Sciatic nerve (tissue), 2 donors: ENCODE data around the gene CALHM4. TPM values are rescaled to one million over a fixed set of nuclear protein-coding genes. Genes with fewer than 3 reads are reported as not detected.
A peak's percentile ranks its signal among the peaks of the same experiment; 100 is the strongest.

ENCODE experiments used
- ATAC-seq: fragments of 200-7000 bp; cut with Tn5 transposase; one replicate; pipeline ENCODE4 v1.9.1; 2020; ENCODE audit warnings: mild to moderate bottlenecking, moderate library complexity
- DNase-seq: peaks from one replicate; pipeline ENCODE4 v3.0.0-alpha.2; 2020; ENCODE audit warnings: low spot score
- intact Hi-C: fragments of 100-400 bp; cut with DNase I; formaldehyde crosslinking; loops from one replicate; pipeline ENCODE4 v1.14.2; 2022
- total RNA-seq: library from RNA; stranded (reverse); fragmentation: NEBNext Ultra II Directional; extraction: Animal tissue kit (Norgen Biotek cat#: 25700); gene quantifications from one replicate; pipeline ENCODE4 v1.2.1, GENCODE V29; 2021
- donor health status: DM: no; HTN: no; CAD: no.
- donor health status: DM: no; HTN: no; CAD: no.

The CALHM4 gene, protein sequence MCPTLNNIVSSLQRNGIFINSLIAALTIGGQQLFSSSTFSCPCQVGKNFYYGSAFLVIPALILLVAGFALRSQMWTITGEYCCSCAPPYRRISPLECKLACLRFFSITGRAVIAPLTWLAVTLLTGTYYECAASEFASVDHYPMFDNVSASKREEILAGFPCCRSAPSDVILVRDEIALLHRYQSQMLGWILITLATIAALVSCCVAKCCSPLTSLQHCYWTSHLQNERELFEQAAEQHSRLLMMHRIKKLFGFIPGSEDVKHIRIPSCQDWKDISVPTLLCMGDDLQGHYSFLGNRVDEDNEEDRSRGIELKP
- not detected for total RNA-seq

DNA sequence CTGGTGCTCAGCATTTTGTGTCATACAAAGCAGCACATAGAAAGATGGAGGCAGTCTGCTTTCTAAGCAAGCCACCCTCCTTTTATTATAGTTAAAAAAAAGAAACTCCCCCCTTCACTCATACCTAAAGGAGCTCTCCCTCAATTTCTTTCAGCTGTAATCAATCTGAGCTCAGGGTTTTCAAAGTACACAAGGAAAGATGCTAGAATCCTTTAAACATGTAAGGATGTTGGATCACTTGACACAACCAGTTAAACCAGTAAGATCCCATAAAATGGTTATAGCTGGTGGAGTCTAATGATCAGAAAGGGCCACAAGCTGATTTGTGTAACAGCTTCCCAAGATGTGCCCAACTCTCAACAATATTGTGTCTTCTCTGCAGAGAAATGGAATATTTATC lies at the start of gene CALHM4:
Gene CALHM4 (plus strand): TSS at position 301 of the 400 bp plus-strand sequence. CDS start 43 bp downstream, at position 344.
- ATAC-seq: no peak
- intact Hi-C loops: no loop called here
- DNase-seq: no peak

DNA sequence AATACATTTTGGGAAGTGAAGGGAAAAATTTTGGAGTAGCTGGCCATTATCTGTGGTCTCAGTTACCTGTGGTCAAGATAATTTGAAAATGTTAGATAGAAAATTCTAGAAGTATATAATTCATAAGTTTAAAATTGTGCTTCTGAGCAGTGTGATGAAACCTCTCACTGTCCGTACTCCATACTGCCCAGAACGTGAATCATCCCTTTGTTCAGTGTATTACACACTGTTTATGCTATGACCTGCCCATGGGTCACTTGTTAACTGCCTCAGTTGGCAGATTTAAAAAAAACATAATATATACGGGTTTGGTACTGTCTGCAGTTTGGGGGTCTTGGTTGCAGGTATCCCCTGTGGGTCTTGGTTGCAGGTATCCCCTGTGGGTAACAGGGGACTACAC lies 46.2 kb upstream of the CALHM4 start:
- DNase-seq (no peak), ATAC-seq (no peak)
- intact Hi-C loops: no loop called here

DNA sequence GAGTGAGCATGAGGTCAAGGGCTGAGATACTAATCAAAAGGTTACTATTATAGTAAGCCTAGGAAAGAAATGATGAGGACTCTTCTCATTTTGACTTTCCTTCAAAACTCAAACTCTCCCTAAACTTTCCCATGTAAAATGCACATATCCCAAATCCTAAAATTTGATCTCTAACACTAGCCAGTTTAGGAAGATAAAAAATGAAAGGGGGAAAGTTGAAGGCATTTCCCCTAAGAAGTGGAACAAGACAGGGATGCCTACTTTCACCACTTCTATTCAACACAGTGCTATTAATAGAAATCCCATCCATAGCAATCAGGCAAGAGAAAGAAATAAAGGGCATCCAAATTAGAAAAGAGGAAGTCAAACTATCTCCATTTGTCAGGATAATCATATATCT lies 45.0 kb upstream of the CALHM4 start:
- DNase-seq (no peak), ATAC-seq (no peak)
- intact Hi-C loops: no loop called here

DNA sequence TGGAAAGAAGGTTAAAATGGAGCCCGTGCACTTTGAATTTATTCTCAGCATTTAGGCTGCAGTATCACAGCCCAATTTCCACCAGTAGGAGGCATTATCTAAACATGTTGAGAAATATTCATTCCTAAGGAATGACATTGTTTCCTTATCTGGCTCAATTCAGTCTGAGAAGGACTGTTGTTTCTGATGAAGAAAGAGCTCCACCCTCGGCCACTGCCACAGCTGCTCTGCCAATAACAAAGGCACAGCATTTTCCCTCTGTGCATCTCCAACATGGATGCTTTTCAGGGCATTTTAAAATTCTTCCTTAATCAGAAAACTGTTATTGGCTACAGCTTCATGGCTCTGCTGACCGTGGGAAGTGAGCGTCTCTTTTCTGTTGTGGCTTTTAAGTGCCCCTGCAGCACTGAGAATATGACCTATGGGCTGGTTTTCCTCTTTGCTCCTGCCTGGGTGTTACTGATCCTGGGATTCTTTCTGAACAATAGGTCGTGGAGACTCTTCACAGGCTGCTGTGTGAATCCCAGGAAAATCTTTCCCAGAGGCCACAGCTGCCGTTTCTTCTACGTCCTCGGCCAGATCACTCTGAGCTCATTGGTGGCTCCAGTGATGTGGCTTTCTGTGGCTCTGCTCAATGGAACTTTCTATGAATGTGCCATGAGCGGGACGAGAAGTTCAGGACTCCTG lies 42.0 kb upstream of the CALHM4 start, which contains the start of gene CALHM5:
Gene CALHM5 (plus strand): TSS at position 216 of the 687 bp plus-strand sequence. CDS start 58 bp downstream, at position 274.
- DNase-seq (peak; percentile 62), ATAC-seq (peak; percentile 96)
- intact Hi-C loops: no loop called here

DNA sequence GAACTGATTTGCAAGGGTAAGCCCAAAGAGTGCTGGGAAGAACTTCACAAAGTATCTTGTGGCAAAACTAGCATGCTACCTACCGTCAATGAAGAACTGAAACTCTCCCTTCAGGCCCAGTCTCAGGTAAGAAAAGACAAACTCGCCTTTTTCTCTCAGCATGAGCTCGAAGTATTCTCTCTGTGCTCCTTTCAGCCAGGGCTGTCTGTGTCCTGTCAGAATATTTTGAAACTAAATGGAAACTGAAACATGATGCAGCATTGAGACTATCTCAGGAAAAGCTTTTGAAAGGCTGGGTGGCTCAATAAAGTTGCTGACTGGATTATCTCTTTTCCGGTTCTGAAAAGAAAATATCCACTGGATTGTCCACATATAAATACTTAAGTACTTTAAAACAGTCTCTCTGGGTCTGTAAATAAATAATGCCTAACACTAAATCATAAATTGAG lies 41.4 kb upstream of the CALHM4 start:
- DNase-seq (no peak), ATAC-seq (peak; percentile 61)
- intact Hi-C loops: no loop called here

DNA sequence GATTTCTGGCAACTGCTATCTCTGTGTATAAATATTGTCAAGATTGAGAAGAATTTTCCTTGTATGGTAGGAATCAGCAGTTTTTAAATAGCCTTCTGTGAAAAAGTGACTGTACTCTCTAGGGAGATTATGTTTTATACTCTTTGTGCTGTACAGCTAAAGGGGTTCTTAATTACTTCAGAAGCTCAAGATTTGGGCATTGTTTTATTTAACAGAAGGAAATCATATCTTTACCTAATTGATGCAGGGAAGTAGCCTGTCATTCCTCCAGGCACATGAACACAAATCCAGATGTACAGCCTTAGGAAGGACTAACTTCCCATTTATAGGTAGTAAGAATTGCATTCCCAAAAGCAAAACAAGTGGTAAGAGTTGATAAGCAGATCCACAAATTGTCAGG lies 40.8 kb upstream of the CALHM4 start:
- intact Hi-C loops: no loop called here
- no peak for ATAC-seq
- no peak for DNase-seq

DNA sequence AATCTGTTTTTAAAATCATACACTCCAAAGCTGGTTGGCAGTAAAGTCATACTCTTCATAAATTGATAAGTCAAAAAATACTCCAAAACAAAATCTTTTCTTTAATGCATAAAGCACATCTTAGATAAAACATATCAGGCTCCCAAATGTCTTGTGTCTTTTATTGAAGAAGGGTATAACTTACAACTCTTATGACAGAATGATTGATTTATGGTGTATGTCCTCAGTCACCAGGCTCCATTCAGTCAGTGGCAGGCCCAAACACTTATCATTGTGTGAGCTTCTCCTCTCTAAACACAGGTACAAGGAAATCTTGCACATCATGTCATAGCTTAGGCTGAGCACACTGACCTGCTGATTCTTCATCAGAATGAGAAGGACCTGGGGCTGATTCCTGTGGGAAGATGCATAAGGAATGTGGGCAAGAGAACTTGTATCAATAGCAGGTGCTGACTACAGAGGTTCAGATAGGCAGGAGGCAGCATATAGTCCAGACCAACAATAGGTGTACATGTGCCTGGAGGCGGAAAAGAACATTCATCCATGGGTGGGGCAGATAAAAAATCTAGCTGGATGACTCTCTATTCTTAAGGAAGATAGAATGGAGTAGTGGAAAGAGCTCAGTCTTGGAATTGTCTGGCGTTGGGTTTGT lies 40.2 kb upstream of the CALHM4 start:
- ATAC-seq: no peak
- intact Hi-C loops: no loop called here
- DNase-seq: no peak

DNA sequence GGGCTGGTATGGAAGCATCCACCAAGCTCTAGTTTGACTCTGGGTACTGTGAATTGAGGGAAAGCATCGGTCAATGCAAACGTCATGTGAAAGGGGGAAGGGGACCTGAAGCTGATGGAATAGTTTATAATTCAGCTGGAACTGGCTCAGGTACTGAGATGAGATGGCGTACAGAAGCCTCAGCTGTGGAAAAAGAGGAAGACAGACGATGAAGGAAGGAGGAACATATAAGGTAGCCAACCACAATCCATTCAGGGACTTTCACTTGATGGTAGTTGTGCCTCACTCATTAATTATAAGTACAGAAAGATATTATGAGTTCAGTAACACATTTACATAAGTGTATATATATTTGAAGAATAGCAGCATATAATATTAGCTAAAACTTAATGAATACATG lies 39.4 kb upstream of the CALHM4 start:
- intact Hi-C loops: no loop called here
- DNase-seq: no peak
- ATAC-seq: no peak

DNA sequence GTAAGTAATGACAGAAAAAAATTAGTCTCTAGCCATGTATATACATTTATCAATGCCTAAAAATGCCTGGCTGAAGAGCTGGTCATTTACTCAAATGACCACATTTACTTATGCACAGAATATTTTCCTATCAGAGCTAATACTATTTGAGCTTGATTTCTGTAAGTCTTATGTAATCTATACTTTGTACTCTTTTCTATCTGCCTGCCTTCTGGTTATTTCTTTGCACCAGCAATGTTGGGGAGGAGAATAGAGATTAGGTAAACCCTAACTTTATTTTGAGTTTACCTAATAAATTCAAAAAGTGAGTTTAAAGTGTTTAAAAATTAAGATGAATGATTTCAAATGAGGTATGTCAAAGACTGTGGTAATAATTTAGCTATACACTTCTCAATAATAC lies 38.4 kb upstream of the CALHM4 start:
- ATAC-seq: no peak
- DNase-seq: no peak
- intact Hi-C loops: no loop called here

DNA sequence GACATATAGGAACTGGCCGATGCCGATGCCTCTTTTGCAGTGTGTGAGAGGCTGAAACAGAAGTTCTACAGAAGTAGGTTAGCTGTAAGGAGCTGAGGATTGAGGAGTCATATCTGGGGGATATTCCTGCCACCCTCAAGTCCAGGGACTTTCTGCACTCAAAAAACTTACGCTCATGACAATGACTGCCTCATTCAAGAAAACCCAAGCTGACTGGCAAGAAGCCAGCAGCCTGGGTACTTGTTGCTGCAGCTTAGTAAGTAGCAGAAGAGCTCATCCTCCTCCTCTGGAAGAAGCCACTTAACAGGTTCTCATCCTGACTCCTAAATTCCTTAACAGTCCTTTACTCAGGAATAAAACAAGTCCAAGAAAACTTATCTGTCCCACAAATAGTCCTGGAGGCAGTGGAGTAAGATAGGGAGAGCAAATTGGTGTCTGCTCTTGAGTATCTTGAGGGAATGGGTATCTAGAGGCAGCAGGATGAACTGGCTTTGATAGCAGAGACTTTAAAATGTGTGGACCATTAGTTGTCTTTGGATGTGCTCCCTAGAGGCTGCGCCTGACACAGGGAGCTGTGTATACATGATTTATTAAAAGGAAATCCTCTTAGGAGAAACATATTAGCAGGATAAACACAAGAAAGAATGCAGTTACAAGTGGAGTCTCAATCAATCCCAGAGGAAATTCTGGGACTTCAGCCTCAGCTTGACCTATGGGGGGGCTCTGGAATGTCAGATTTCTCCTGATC lies 34.8 kb upstream of the CALHM4 start:
- intact Hi-C loops: no loop called here
- no peak for DNase-seq
- ATAC-seq: no peak

DNA sequence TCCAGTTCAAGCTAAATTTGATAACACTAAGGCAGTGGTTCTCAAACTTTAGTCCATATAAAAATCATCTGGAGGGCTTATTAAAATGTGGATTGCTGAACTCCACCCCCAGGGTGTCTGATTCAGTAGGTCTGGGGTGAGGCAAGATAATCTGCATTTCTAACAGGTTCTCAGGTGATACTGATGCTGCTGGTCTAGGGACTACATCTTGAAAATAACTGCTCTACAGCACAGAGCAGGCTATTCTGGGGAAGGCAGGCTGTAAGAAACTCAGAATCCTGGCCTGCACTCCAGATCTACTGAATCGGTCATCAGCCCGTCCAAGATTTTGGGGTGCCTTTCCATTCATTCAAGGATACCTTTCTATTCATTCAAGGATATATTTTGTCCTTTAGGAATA lies 30.7 kb upstream of the CALHM4 start:
- intact Hi-C loops: no loop called here

DNA sequence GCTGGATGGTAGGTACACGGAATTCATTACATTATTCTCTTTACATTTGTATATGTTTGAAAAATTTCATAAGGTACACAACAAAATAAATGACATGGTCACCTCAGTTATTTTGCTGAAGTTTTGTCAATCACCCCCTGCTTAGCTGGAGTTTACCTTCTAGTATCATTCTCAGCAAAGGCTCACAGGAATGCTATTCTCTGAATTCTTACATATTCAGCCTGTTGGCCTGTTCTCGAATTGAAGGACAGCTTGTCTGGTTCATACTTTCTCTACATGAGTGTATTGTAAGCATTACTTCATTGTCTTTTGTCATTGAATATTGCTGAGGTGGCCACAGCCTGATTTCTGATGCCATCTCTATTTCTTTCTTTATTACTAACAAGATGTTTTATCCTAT lies 29.3 kb upstream of the CALHM4 start:
- intact Hi-C loops: no loop called here
- DNase-seq (no peak), ATAC-seq (no peak)

More for the DNA sequence above, 30.7 kb upstream of the CALHM4 start:
- no peak for ATAC-seq
- no peak for DNase-seq

DNA sequence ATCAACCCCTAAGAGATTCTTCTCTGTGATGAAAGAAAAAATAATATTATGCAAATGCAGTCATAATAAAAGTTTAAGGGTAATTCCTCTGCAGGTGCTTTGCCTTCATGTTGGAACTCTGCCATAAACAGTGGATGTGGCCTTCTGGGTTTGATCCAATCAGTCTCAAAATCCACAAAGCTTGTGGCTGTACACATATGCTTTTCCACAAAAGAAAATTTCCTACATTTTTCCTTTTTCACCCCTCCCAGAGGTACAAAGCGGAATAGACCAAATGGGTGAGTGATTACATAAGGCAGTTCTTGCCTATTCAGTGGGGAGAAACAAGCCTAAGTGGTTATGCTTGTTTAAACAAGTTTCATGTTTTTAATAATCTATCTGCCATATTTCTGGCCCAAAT lies 25.4 kb upstream of the CALHM4 start:
- ATAC-seq (no peak), DNase-seq (no peak)
- intact Hi-C loops: no loop called here

DNA sequence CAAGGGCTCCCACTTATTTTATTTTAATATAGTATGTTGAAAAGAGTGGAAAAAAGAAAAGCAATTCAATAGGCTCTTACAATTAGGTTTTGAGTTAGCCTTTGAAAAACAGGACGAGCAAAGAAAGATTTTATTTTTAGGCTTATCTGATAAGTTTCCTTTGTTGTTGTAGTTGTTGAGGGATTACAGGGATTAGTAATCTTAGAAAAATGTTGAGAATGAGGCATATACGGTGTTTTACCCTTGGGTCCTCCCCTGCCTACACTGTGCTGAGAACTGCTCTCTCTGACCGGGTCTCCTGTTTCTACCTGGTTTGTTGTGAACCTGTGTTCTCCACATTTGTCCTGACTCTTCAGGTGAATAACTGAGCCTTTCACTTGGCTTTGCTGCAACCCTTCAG lies 24.8 kb upstream of the CALHM4 start:
- DNase-seq (no peak), ATAC-seq (no peak)
- intact Hi-C loops: no loop called here

DNA sequence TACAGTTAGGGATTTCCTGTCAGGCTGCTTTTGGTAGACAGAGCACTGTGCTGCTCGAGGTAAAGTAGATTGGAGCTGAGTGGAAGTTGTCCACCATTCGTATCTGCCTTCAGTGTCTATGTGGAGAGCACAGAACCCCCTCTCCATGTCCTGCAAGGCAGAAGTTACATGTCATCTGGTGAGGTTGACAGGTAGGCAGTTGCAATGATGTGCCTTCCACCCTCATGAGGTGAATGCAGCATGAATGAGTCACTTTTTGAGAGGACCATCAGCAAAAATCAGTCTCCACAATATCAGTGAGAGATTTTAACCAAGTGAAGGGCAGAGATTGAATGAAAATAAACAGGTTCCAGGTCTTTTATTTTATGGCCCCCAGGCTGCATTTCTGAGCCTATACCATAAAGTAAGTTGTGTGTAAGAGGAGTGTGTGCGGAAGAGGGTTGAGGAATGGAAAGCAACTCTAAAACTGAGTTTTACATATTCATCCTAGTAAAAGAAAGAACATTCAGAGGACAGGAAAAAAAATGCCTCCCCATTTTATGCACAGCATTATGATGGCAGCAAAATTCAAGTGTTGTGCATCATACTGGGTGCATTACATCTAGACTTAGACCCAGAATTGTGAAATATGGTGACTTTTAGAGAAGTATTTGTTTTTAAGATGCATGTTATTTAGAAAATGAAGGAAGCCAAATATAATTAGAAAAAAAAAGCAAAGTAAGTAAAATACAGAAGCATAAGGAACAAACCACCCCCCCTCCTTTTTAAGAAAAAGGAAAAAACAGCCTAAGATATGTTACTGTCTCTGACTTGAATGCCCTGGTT lies 23.9 kb upstream of the CALHM4 start:
- DNase-seq (no peak), ATAC-seq (no peak)
- intact Hi-C loops: no loop called here

DNA sequence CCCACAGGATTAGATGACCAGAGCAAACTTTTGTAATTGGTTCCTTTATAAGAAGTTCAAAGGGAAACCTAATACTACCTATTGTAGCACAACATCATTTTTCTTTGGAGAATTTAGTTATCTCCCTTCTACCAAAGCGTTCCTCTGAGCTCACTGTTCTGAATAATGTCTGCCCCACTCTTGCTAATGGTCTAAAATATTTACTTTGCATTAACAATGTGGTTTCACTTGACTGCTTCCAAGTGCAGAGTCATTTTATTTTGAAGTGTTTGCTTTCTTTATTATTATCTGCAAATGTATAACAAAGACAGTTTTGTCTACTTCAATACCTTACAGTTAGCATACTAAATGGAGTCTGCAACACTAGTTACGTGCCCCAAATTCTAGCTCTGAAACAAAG lies 23.1 kb upstream of the CALHM4 start:
- intact Hi-C loops: no loop called here
- DNase-seq (no peak), ATAC-seq (no peak)

DNA sequence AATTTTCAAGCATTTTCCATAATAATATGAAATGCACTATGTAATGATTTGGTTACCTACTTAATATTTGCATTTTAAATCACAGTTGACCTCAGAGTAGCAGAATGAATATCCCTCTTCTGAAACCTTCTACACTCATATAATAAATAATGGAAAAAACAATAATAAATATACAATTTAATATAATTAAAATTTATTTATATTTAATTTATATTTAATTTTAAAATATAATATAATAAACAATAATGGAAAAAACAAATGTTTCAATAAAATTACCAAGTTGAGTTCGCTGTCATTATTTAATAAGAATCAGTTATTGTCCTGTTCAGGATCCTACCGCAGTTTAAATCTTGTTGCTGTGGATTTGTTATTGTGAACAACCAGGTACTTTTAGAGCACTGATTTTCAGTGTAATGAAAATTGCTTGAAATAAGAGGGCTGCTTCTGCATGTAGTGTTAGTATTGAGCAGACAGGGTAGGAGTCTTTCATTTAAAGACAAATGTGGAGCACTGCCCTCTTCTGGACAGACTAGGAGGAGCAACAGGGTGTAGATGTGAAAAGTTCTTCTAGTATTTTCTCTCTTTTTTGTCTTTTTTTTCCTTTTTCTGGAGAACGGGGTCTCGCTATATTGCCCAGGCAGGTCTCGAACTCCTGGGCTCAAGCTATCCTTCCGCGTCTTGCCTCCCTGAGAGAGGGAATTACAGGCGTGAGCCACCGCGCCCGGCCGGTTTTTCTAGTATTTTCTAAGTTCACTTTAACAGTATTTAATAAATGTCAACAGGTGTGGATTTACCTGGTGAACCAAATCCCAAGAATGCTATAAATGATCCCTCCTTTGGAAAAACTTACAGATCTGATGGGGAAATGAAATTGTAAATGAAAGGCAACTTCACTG lies 21.6 kb upstream of the CALHM4 start:
- intact Hi-C loops: no loop called here
- peak; percentile 88 for ATAC-seq
- DNase-seq: peak; percentile 78
